Measurements from ENCODE around the gene ARMC6.
"Not testable (repeated sequence)": the region's sequence is repeated elsewhere in the genome, so short reads cannot be mapped to it uniquely, and the experiment has no call there.

Gene ARMC6

DNA sequence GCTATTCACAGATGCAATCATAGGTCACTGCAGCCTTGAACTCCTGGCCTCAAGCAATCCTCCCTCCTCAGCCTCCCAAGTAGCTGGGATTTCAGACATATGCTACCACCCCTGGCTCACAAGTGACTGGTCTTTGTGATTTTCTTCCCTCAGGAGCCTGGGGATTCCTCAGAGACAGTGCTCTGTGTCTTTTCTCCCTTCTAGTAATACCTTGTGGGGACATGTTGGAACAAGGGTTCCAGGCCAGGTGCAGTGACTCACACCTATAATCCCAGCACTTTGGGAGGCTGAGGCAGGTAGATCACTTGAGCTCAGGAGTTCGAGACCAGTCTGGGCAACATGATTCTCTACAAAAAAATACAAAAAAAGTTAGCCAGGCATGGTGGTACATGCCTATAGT, 10.0 kb upstream of the ARMC6 start:
- FAIRE-seq = not testable (repeated sequence)

DNA sequence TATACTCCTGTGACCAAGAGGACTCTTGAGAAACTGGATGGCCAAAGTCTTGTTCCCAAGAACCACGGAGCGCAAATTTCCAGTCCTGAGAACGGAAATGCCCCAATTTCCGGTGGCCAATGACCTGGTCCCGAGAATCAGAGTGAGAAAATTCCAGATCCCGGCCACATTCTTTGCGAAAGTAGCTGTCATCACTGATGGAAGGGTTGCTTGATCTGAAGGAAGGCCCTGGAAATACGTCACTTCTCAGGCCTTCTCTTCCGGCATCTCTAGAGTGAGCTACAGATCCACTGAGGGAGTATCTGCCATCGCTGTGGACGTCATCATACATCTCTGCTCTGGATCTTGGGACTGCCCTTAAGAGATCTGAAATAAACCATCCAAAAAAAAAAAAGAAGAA, 7.5 kb upstream of the ARMC6 start:
- no peak for FAIRE-seq

DNA sequence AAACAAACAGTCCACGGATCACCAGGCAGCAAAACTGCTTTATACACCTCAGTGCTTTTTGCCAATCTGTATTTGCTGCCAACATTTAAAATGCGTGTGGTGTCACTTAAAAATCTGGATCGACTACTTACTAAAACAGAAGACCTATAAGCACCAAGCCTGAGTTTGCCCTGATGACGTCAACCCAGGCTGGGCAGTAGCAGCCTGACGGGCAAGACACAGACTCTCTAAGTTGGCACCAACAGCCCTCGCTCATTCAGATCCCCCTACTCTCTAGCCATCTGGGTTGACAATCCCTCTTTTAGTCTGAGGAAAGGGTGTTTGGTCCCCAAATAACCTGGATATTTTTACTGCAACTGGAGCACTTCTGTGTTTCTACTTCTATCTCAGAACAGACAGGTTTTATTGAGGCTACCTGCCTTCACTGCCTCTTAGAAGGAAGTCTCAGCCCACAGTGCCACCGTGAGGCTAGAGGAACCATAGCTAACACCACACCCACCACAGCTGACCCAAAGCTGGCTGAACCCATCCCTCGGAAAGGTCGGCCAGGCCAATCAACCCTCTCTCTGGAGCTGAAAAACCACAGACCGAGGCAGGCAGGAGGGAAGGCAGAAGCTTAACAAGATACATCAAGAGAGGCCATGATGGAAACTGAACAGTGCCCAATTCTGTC, 7.0 kb upstream of the ARMC6 start:
- no peak for FAIRE-seq

DNA sequence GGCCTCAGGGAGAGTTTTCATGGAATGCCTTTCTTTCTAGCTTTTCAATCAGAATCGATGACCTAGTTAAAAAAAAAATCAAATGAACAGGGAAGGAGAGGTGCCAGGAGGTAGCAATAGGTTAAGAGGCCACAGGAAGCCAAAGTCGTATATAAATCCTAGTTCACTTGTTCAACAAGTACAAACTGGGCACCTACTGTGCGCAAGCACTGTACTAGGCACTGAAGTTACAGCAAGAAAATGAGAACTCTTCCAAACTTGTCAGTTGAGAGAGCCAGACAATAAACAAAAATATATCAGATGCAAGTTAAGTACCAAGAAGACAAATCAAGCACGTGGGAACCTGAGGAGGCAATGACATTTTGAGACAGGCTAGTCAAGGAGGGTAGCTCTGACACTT, 6.2 kb upstream of the ARMC6 start:
- no peak for FAIRE-seq

DNA sequence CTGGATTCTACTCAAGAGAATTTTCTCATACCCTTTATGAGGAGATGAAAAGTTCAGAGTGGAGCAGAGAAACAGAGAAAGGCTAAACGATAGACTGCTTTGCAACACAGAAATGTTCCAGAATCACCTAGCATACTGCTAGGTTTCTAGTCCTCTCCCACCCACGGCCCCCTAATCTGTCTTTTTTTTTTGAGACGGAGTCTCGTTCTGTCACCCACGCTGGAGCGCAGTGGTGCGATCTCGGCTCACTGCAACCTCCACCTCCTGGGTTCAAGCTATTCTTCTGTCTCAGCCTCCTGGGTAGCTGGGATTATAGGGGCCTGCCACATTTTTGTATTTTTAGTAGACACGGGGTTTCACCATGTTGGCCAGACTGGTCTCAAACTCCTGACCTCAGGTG, 4.9 kb upstream of the ARMC6 start:
- no peak for FAIRE-seq

DNA sequence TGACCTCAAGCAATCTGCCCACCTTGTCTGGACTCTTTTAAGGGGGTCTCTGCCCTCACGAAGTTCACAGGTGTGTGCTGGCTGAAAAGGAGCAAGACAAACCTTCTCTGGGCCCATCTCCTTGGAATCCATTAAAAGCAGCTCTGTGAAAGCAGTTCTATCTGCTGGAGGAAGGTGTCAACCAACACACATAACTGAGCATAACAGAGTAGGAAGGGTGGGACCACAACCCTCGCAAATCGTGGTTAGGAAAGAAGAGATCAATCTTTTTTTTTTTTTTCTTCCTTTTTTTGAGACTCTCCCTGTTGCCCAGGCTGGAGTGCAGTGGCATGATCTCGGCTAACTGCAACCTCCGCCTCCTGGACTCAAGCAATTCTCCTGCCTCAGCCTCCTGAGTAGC, 1.5 kb upstream of the ARMC6 start:
- no peak for FAIRE-seq

DNA sequence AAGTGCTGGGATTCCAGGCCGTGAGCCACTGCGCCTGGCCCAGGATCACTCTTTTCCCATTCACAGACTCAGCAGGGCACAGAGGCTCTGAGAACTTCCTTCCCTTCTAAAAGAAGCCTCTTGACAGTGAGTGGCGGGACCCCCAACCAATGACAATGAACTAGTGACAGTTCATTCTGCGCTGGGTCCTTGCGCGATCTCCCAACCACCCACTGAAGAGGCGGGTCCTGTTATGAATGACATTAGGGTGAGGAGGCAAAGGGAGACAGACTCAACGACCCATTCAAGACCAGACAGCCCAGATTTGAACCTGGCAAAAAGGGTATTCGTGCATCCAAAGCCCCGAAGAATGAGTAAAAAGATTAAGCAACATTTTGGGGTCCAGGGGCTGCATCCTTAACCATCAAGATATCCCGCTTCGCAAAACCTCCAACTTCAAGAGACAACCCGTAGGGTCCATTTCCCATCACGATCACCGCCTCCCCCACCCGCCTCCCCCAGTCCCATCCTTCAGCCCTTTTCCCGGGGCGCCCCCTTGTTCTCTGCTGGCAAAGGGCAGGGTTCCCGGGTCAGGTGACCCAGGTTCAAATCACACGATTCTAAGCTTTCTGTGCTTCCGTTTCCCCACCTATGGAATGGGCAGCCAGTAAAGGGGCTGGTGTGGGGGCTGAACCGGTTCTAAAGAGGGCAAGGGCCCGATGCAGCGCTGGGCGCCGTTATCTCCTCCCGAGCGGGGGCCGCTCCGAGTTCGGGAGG, 805 bp upstream of the ARMC6 start:
- no peak for FAIRE-seq

DNA sequence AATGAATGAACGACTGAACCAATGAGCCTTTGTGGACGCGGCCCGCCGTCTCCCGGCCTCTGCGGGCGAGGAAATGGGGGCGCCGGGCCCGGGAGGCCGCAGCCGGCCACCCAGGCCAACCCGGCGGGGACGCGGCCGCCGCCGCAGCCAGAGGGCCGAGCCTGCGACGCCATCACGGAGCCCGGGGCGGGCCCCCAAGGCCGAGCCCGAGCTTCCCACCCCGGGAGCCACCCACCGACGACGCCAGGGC, 302 bp upstream of the ARMC6 start:
- FAIRE-seq = no peak

DNA sequence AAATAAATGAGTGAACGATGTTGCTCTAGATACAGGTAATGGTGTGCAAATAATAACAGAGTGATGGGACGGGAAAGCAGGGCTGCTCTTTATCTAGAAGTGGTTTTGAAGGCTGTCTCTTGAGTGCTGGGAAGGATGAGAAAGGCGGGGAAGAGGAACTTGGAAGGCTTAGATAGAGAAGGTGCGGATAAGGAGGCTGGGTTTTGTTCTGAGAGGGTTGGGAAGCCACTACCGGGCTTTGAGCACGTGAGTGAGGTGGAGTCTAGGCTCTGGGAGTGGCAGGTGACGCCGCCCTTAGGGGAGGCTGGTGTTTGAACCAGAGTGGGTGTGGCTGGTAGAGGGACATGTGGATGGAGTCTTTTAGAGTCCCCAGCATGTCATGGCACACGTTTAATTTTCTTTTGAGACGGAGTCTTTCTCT, 811 bp downstream of the ARMC6 start:
- FAIRE-seq = peak; percentile 73

DNA sequence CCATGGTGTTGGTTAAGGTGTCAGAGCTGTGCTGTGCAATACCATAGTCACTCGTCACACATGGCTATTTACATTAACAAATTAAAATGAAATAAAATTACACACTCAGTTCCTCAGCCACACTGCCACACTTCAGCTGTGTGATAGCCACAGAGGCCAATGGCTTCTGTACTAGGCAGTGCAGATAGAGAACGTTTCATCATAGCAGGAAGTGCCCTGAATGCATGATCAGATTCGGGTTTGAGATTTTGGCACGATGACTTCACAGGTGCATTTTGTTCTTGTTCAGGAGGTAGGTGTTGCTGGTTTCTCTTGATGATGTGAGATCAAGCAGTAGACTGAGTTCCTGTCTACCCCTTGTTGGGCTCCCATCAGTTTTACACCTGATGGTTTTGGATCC, 6.5 kb downstream of the ARMC6 start:
- FAIRE-seq = no peak

DNA sequence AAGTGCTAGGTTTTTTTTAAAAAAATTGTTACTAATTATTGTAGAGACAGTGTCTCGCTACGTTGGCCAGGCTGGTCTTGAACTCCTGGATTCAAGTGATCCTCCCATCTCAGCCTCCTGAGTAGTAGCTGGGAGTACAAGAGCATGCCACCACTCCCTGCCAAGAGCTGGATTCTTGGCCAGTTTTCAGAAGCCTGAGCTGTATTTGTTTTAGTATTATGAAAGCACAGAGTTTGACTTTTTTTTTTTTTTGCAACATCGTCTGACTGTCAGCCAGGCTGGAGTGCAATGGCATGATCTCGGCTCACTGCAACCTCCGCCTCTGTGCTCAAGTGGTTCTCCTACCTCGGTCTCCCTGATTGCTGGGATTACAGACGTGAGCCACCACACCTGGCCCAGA, 7.0 kb downstream of the ARMC6 start:
- FAIRE-seq = no peak

DNA sequence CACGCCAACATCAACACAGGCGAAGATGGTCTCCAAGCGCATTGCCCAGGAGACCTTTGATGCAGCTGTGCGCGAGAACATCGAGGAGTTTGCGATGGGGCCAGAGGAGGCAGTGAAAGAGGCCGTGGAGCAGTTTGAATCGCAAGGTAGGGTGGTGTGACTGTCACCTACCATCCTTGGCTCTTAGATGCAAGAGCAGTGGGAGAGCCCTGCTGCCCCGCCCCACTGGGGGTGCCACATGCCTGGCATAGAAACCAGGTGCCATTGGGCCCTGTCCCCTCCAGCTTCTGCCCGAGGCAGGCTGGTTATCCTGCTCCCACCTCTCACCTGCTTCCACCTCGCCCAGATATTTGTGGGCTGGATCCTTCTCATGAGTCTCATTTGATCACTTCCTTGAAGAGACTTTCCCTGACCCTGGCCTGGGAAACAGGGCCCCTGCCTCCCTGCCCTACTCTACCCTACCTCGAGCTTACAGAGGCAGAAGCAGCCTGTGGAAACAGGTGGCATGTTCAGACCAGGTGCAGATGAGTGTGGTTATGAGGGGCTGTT, 9.4 kb downstream of the ARMC6 start:
- FAIRE-seq = no peak

DNA sequence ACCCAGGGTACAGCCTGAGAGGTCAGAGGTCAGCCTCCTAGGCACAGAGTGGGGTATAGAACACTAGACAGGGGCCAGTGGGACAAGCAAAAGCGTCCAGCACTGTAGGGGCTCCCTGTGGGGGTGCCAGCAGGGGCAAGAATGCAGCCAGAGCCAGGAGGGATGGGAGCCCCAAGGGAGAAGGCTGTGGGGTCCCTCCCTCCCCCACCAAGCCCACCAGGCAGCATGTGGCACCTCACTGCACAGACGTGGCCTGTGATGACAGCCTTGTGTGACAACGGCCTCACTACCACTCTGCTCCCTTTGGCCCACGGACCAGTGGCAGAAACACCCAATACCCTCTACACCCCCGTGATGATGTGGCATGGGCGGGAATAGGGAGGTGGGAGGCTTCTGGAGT, 10.1 kb downstream of the ARMC6 start:
- FAIRE-seq = no peak

DNA sequence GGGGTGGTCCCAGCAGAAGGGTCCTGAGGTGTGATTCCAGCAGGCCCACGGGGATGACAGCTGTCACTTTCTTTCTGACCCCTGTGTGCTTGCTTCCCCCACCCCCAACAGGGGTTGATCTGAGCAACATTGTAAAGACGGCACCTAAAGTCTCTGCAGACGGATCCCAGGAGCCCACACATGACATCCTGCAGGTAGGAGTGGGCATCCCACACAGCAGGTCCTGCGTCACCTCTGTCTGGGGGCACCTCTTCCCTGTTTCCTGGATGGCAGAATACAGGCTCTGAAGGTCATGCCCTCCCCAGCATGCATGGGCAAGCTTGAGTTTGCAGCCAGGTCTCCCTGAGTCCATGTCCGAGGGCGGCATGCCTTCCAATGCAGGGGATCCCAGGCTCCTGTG, 10.5 kb downstream of the ARMC6 start:
- no peak for FAIRE-seq

DNA sequence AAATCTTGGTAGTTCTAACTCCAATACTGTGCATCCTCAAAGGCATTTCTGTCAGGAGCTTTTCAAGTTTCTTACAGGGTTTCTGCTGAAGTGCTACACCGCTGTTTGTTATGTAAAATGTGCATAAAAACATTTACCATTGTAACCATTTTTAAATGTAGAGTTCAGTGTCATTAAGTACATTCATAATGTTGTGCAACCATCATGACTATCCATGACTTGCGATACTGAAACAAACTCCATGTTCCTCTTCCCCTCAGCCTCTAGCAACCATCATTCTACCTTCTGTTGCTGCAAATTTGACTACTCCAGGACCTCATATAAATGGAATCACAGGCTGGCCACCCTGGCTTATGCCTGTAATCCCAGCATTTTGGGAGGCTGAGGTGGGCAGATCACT, 16.0 kb downstream of the ARMC6 start:
- no peak for FAIRE-seq

DNA sequence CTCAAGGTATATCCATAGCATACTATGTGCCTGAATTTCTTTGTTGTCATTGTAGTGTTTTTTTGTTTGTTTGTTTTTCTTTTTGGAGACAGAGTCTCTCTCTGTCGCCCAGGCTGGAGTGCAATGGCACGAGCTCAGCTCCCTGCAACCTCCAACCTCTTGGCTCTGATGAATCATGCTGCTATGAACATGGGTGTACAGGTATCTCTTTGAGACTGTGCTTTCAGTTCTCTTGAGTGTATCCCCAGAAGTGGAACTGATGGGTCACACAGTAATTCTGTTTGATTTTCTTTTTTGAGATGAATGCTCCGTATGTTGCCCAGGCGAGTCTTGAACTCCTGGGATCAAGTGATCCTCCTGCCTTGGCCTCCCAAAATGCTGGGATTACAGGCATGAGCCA, 16.7 kb downstream of the ARMC6 start:
- no peak for FAIRE-seq

DNA sequence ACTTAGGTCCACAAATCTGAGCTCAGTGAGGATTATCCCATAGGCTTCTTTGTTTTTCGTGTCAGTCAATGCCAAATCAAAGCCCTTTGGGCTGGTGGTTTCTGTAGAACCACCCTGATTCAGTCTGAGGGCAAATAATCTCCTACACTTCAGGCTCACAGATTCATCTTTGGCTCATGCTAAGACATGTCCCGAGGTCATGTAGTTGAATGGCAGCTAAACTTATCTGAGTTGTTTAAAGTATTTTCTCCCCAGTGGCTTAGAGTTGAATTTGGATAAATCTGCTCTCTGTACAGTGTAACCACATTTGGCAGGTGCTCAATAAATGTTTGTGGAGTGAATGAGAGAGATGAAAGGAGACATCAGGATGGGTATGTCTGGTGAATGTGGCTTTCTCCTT, 17.3 kb downstream of the ARMC6 start:
- FAIRE-seq = no peak

DNA sequence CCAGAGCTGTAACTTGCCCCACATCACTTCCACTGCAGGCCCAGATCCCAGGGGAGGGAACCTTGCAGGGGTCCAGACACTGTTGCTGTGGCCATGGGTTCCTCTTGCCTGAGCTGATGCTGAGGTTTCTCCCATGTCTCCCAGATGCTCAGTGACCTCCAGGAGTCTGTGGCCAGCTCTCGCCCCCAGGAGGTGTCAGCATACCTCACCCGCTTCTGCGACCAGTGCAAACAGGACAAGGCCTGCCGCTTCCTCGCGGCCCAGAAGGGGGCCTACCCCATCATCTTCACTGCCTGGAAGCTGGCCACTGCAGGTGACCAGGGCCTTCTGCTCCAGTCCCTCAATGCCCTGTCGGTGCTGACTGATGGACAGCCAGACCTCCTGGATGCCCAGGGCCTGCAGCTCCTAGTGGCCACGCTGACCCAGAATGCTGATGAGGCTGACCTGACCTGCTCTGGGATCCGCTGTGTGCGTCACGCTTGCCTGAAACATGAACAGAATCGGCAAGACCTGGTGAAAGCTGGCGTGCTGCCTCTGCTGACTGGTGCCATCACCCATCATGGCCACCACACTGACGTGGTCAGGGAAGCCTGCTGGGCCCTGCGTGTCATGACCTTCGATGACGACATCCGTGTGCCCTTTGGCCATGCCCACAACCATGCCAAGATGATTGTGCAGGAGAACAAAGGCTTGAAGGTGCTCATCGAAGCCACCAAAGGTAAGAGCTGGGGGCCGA, 18.2 kb downstream of the ARMC6 start:
- FAIRE-seq = no peak

DNA sequence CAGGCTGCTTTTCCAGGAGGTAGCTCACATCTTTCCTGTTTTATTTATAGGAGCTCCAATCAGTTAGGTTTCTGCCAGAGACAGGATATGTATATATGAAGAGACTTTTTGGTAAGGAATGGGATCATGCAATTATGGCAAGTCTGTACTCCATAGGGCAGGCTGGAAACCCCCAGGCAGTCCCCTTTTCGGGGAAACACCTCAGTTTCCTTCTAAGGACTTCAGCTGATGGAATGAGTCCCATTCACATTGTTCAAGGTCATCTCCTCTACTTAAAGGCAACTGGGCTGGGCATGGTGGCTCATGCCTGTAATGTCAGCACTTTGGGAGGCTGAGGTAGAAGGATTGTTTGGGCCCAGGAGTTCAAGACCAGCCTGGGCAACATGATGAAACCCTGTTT, 19.5 kb downstream of the ARMC6 start:
- no peak for FAIRE-seq

DNA sequence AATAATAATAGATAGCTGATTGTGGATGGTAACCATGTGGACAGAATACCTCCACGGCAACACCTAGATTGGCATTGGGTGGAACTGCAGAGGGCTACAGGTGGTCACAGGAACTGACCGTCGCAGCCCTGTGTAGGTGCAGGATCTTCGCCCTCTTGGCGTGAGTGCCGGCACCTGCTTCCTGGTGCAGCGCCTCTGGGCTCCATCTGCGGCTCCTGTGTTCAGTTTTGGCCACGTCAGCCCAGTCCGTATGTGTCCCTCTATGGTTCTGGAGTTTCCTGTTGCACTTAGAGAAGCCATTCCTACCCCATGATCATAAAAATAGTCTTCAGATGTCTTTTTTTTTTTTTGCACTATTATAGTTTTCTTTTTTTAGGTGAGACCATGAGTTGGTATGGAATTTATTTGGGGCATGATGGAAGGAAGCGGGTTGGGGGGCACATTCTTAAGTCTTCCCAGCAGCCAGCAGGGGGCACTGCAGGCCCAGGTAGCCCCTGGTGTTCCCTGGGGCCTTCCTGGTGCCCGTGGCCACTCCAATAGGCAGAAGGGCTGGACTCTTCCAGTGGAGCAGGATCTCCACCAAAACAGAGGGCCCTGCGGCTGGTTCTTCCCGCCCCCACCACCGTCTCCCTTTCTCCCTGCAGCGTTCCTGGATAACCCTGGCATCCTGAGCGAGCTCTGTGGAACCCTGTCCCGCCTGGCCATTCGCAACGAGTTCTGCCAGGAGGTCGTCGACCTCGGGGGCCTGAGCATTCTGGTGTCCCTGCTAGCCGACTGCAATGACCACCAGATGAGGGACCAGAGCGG, 20.3 kb downstream of the ARMC6 start:
- FAIRE-seq = no peak

DNA sequence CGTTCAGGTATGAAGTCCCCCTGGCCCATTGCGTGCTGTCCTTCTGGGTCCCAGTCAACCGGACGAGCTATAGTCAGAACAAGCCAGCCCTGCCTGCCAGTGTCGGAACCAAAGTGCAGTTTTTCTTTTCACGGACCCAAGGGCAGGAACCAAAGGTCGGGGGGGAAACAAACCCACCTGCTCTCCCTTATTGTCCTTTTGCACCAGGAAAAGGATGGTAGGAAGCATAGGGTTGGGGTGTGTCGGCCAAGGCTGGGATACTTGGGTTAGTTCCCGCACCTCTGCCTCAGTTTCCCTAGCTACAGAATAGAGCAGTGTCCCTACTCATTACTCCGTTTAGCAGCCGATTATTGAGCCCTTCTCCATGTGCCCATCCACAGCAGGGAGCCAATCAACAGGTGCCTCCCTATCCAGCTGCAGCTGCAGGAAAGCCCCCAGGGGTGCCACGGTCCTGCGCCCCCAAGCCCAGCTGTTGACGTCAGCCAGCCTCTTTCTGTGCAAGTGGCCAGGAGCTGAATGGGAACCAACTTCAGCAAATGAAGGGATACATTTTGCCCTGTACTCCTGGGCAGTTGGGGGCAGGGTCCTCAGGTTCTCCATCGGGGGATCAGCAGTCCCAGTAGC, 21.0 kb downstream of the ARMC6 start:
- FAIRE-seq = no peak

DNA sequence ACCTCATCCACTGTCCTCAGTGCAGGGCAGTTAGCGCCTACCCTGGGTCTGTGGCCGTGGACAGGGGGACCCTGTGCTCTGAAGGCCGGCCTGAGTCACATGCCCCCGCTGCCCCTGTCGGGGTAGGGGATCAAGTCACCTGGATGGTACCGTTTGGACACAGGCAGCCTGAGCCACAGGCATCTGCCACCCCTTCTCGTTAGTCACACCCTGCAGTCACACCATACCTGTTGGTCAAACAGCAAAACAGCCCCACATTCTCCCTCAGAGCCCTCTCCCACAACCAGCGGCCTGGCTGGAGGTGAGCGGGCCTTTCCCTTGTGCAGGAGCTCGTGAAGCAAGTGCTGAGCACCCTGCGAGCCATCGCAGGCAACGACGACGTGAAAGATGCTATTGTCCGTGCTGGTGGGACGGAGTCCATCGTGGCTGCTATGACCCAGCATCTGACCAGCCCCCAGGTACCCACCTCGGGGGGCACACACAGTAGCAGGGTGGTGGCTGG, 21.6 kb downstream of the ARMC6 start:
- no peak for FAIRE-seq

DNA sequence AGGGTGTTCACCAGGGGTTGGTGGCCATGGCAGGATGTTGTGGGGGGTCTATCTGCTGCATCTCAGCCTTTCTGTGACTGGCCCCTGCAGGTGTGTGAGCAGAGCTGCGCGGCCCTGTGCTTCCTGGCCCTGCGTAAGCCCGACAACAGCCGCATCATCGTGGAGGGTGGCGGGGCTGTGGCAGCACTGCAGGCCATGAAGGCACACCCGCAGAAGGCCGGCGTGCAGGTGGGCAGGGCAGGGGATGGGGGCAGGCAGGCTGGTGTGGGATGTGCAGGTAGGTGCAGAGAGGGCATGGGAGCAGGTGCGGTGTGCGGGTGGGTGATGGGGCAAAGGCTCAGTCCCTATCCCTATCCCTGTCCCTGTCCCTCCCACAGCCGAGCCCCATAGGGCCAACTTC, 22.3 kb downstream of the ARMC6 start:
- FAIRE-seq = no peak
